HepG2 (cell line): ENCODE results near the gene CTU2. TPM values are rescaled to one million over a fixed set of nuclear protein-coding genes. Genes with fewer than 3 reads are reported as not detected.

Experiments
- AGO2 ChIP-seq: fragments of 200-400 bp; formaldehyde crosslinking; optimal IDR thresholded peaks from 2 replicates; pipeline ENCODE3; 2017; ENCODE audit warnings: mild to moderate bottlenecking, low read depth, low read length, moderate library complexity
- CREB1 ChIP-seq, 2 experiments: fragments of 450-650 bp in 1 of 2; IDR thresholded peaks; 2 replicates each; pipeline ENCODE4 v1.6.1; 2016 to 2017; ENCODE audit warnings: control low read depth in 1 of 2, mild to moderate bottlenecking in 1 of 2, missing compliant biosample characterization in 1 of 2, missing genetic modification characterization in 1 of 2
- EP300 ChIP-seq, 3 experiments: sonication (generic) in 1 of 3; formaldehyde crosslinking in 1 of 3; IDR thresholded peaks; 2 replicates each; pipeline versions ENCODE4 v1.5.1 to v1.6.1; 2011 to 2020; ENCODE audit warnings: low read depth in 2 of 3, low read length in 2 of 3, borderline replicate concordance in 1 of 3, improper control_type of control experiment in 1 of 3, mild to moderate bottlenecking in 1 of 3, missing genetic modification reagents in 1 of 3, moderate library complexity in 1 of 3
- HCFC1 ChIP-seq: fragments of 150-350 bp; IDR thresholded peaks from 2 replicates; pipeline ENCODE4 v1.6.1; 2014; ENCODE audit warnings: low read depth, low read length
- HNF4A ChIP-seq: sonication (generic); formaldehyde crosslinking; IDR thresholded peaks from 2 replicates; pipeline ENCODE4 v1.4.0; 2020; ENCODE audit warnings: missing genetic modification reagents
- KDM1A ChIP-seq: IDR thresholded peaks from 2 replicates; pipeline ENCODE4 v1.6.1; 2016; ENCODE audit warnings: missing compliant biosample characterization
- KMT2A ChIP-seq: sonication (generic); formaldehyde crosslinking; IDR thresholded peaks from 2 replicates; pipeline ENCODE4 v1.4.0; 2020; ENCODE audit warnings: missing genetic modification reagents
- MAX ChIP-seq: IDR thresholded peaks from 2 replicates; pipeline ENCODE4 v1.6.1; 2012; ENCODE audit warnings: inconsistent platforms
- MEIS1 ChIP-seq: sonication (generic); formaldehyde crosslinking; IDR thresholded peaks from 2 replicates; pipeline ENCODE4 v1.9.0; 2021; ENCODE audit warnings: mild to moderate bottlenecking, missing genetic modification reagents, moderate library complexity, borderline replicate concordance
- RBFOX2 ChIP-seq: fragments of 200-400 bp; formaldehyde crosslinking; IDR thresholded peaks from 2 replicates; pipeline ENCODE4 v1.6.1; 2017; ENCODE audit warnings: low read depth, mild to moderate bottlenecking, low read length
- RERE ChIP-seq: IDR thresholded peaks from 2 replicates; pipeline ENCODE4 v1.6.1; 2016; ENCODE audit warnings: low read depth, missing genetic modification reagents, missing compliant biosample characterization
- SMAD3 ChIP-seq: sonication (generic); formaldehyde crosslinking; IDR thresholded peaks from 2 replicates; pipeline ENCODE4 v1.4.0; 2020; ENCODE audit warnings: missing genetic modification reagents
- TP53 ChIP-seq: sonication (generic); formaldehyde crosslinking; conservative IDR thresholded peaks from 2 replicates; pipeline ENCODE4 v1.4.0; 2020; ENCODE audit warnings: missing genetic modification reagents
- ZKSCAN5 ChIP-seq: sonication (generic); formaldehyde crosslinking; IDR thresholded peaks from 2 replicates; pipeline ENCODE4 v1.5.1; 2020; ENCODE audit warnings: mild to moderate bottlenecking, missing genetic modification reagents
- ZNF496 ChIP-seq: sonication (generic); formaldehyde crosslinking; IDR thresholded peaks from 2 replicates; pipeline ENCODE4 v1.8.1; 2023; ENCODE audit warnings: mild to moderate bottlenecking, moderate library complexity, missing genetic modification reagents; ENCODE audit not compliant: insufficient replicate concordance
- ZNF652 ChIP-seq: IDR thresholded peaks from 2 replicates; pipeline ENCODE4 v1.6.1; 2016; ENCODE audit warnings: low read depth, borderline replicate concordance
- ZNF749 ChIP-seq: sonication (generic); formaldehyde crosslinking; IDR thresholded peaks from 2 replicates; pipeline ENCODE4 v1.8.0; 2022; ENCODE audit warnings: mild to moderate bottlenecking, missing genetic modification reagents, moderate library complexity, borderline replicate concordance
- ZNF780A ChIP-seq: sonication (generic); formaldehyde crosslinking; IDR thresholded peaks from 2 replicates; pipeline ENCODE4 v1.8.0; 2022; ENCODE audit warnings: mild to moderate bottlenecking, missing genetic modification reagents, moderate library complexity
- polyA plus RNA-seq, 8 experiments: library from polyadenylated mRNA; depleted of rRNA in 3 of 8; stranded (reverse) in 7 of 8; unstranded in 1 of 8; fragments of >200 nt; fragmentation: Illumina TruSeq in 4 of 8; extraction: Trizol in 4 of 8; gene quantifications; 2 replicates each; pipeline versions ENCODE4 v1.2.1 to v1.2.3, GENCODE V29; 2011 to 2016; ENCODE audit warnings: low read depth in 4 of 8, missing spikeins in 1 of 8, mixed read lengths in 1 of 8; ENCODE audit not compliant: insufficient read depth in 1 of 8
- total RNA-seq, 5 experiments: library from RNA; depleted of rRNA; stranded (reverse); fragments of >200 nt; fragmentation: Illumina TruSeq; extraction: Trizol; gene quantifications; 2 replicates each; pipeline ENCODE4 v1.2.3, GENCODE V29; 2016; ENCODE audit warnings: low read depth in 1 of 5
- TF ChIP-seq, protein P1 (sequence below): sonication (generic); formaldehyde crosslinking; IDR thresholded peaks from 2 replicates; pipeline ENCODE4 v1.4.0; 2020; ENCODE audit warnings: missing genetic modification reagents
- TF ChIP-seq, protein P2 (sequence below): IDR thresholded peaks from 2 replicates; pipeline ENCODE4 v1.6.1; 2012; ENCODE audit warnings: low read depth, low read length, improper control_type of control experiment

Gene CTU2
- total and polyA plus RNA-seq, 2 of the 13 experiments (the other 11 are each of a cell fraction or from before 2014, with no cell fraction given), result 13.3 to 21.9 TPM

DNA sequence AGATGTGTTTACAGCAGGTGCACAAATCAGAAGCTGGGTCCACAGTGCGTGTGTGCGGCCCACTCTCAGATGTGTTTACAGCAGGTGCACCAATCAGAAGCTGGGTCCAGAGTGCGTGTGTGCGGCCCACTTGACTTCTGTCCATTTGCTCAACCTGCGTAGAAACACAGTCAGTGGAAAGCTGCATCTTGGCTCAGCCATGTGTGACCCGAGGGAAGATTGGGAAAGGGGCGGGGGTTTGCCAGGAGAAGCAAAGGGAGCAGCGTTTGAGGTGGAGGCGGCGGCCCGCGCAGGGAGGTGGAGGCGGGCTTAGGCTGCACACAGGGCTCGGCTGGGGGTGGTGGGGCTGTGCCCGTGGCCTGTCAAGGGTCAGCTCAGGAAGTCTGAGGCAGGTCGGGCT is 4.3 kb downstream of the CTU2 start (continued):
- no peak for TF ChIP-seq RERE (CRISPR knock-in tag)
- TF ChIP-seq KDM1A, result no peak
- TF ChIP-seq EP300 (IDR thresholded peaks at IDR 0.05; ENCODE audit: low read depth in 2 of 2, low read length in 2 of 2), result no peak
- TF ChIP-seq EP300 (CRISPR knock-in tag; IDR thresholded peaks at IDR 0.05; ENCODE audit: borderline replicate concordance), result no peak
- TF ChIP-seq TP53 (CRISPR knock-in tag), result no peak
- TF ChIP-seq CREB1 (IDR thresholded peaks at IDR 0.05), result no peak
- TF ChIP-seq CREB1 (CRISPR knock-in tag; IDR thresholded peaks at IDR 0.05), result no peak
- no peak for TF ChIP-seq MEIS1 (CRISPR knock-in tag)
- TF ChIP-seq MAX, result peak; percentile 63
- no peak for TF ChIP-seq HCFC1
- TF ChIP-seq ZNF652, result no peak
- no peak for TF ChIP-seq ZNF749
- no peak for TF ChIP-seq SMAD3
- peak; percentile 37 for TF ChIP-seq AGO2
- TF ChIP-seq ZKSCAN5 (CRISPR knock-in tag), result no peak
- peak; percentile 49; the same call in 1 of the 2 replicates for TF ChIP-seq HNF4A
- TF ChIP-seq ZNF780A (CRISPR knock-in tag), result no peak
- TF ChIP-seq, protein P1, sequence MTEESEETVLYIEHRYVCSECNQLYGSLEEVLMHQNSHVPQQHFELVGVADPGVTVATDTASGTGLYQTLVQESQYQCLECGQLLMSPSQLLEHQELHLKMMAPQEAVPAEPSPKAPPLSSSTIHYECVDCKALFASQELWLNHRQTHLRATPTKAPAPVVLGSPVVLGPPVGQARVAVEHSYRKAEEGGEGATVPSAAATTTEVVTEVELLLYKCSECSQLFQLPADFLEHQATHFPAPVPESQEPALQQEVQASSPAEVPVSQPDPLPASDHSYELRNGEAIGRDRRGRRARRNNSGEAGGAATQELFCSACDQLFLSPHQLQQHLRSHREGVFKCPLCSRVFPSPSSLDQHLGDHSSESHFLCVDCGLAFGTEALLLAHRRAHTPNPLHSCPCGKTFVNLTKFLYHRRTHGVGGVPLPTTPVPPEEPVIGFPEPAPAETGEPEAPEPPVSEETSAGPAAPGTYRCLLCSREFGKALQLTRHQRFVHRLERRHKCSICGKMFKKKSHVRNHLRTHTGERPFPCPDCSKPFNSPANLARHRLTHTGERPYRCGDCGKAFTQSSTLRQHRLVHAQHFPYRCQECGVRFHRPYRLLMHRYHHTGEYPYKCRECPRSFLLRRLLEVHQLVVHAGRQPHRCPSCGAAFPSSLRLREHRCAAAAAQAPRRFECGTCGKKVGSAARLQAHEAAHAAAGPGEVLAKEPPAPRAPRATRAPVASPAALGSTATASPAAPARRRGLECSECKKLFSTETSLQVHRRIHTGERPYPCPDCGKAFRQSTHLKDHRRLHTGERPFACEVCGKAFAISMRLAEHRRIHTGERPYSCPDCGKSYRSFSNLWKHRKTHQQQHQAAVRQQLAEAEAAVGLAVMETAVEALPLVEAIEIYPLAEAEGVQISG (CRISPR knock-in tag), result no peak
- no peak for TF ChIP-seq RBFOX2
- no peak for TF ChIP-seq KMT2A (CRISPR knock-in tag)
- no peak for TF ChIP-seq ZNF496 (CRISPR knock-in tag)
- TF ChIP-seq, protein P2, sequence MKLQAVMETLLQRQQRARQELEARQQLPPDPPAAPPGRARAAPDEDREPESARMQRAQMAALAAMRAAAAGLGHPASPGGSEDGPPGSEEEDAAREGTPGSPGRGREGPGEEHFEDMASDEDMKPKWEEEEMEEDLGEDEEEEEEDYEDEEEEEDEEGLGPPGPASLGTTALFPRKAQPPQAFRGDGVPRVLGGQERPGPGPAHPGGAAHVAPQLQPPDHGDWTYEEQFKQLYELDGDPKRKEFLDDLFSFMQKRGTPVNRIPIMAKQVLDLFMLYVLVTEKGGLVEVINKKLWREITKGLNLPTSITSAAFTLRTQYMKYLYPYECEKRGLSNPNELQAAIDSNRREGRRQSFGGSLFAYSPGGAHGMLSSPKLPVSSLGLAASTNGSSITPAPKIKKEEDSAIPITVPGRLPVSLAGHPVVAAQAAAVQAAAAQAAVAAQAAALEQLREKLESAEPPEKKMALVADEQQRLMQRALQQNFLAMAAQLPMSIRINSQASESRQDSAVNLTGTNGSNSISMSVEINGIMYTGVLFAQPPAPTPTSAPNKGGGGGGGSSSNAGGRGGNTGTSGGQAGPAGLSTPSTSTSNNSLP, result no peak
